BJ (cell line): ENCODE data around the gene NCOA3. TPM values are rescaled to one million over a fixed set of nuclear protein-coding genes. Genes with fewer than 3 reads are reported as not detected.

Source experiments
- CTCF ChIA-PET: fragments of 350-600 bp; formaldehyde crosslinking; extraction: SDS; loops from one replicate; lab custom pipeline; 2021; ENCODE audit warnings: antibody characterized with exemption, inconsistent platforms; lab: Yijun Ruan, JAX
- POLR2A ChIA-PET: fragments of 300-600 bp; sonication (Branson Sonifier 250); formaldehyde crosslinking; extraction: SDS; loops from one replicate; lab custom pipeline; 2021; ENCODE audit warnings: antibody characterized with exemption; lab: Charles Lee
- DNase-seq: peaks from one replicate; pipeline ENCODE4 v3.0.0-alpha.2; 2011; ENCODE audit warnings: low read depth
- H3K27me3 ChIP-seq: 2 replicates; pipeline ENCODE4 v1.6.0; 2011; ENCODE audit warnings: low read length; ENCODE audit not compliant: control insufficient read depth, insufficient read depth
- H3K36me3 ChIP-seq: 2 replicates; pipeline ENCODE4 v1.5.1; 2011; ENCODE audit warnings: low read length; ENCODE audit not compliant: control insufficient read depth, insufficient read depth
- H3K4me3 ChIP-seq: 2 replicates; pipeline ENCODE4 v1.5.1; 2011; ENCODE audit warnings: low read depth, mild to moderate bottlenecking, control low read depth, low read length
- CTCF ChIP-seq: IDR thresholded peaks from 2 replicates; pipeline ENCODE4 v1.5.1; 2011; ENCODE audit warnings: low read depth, mild to moderate bottlenecking, control low read depth, inconsistent platforms, low read length, moderate library complexity; ENCODE audit not compliant: insufficient read depth
- polyA plus RNA-seq: library from polyadenylated mRNA; depleted of rRNA; stranded (reverse); fragments of >200 nt; gene quantifications from 2 replicates; pipeline ENCODE4 v1.2.3, GENCODE V29; 2011

Gene NCOA3
- polyA plus RNA-seq, 1 experiment: 23.6 TPM

- ChIA-PET CTCF (no interaction called here), POLR2A (no interaction called here)
- Histone ChIP-seq H3K27me3 (no peaks in the 10 kb centered on the region), H3K36me3 (no peaks in the 10 kb centered on the region), H3K4me3 (no peak overlapping the region)
- no peak for DNase-seq
- TF ChIP-seq CTCF: no peak
Observed at GRCh38 chr20:47533518-47534062, 31.9 kb downstream of the NCOA3 start.

- no peaks in the 10 kb centered on the region for H3K36me3 ChIP-seq
- H3K27me3 ChIP-seq: no peaks in the 10 kb centered on the region
- H3K4me3 ChIP-seq: no peak overlapping the region
- POLR2A ChIA-PET: no interaction called here
- no peak for TF ChIP-seq CTCF
- CTCF ChIA-PET: interaction anchor here (1.2 kb wide), 1 partner anchor 69 kb away, joined by 3 read pairs; no protein-coding TSS in a partner anchor
- no peak for DNase-seq
Observed at GRCh38 chr20:47534405-47534804, 32.7 kb downstream of the NCOA3 start.

- CTCF ChIA-PET: interaction anchor here (0.6 to 1.2 kb wide), 2 partner anchors 68 to 318 kb away, joined by 3 read pairs; no protein-coding TSS in a partner anchor
- Histone ChIP-seq H3K4me3 (no peak overlapping the region), H3K36me3 (no peaks in the 10 kb centered on the region), H3K27me3 (no peaks in the 10 kb centered on the region)
- TF ChIP-seq CTCF: no peak
- POLR2A ChIA-PET: no interaction called here
- no peak for DNase-seq
Observed at GRCh38 chr20:47535088-47535487, 33.4 kb downstream of the NCOA3 start.

- no peaks in the 10 kb centered on the region for H3K27me3 ChIP-seq
- no peak for TF ChIP-seq CTCF
- no peaks in the 10 kb centered on the region for H3K36me3 ChIP-seq
- no peak overlapping the region for H3K4me3 ChIP-seq
- CTCF ChIA-PET: interaction anchor here (1.3 kb wide), 1 partner anchor 30 kb away, joined by 4 read pairs; no protein-coding TSS in a partner anchor
- POLR2A ChIA-PET: no interaction called here
- no peak for DNase-seq
Observed at GRCh38 chr20:47535994-47536393, 34.3 kb downstream of the NCOA3 start.

GRCh38 chr20:47540443-47541354 lies 39.0 kb downstream of the NCOA3 start:
- ChIA-PET CTCF (interaction anchor here (0.6 kb wide), 1 partner anchor 236 kb away, joined by 3 read pairs; no protein-coding TSS in a partner anchor), POLR2A (no interaction called here)
- no peak for TF ChIP-seq CTCF
- H3K27me3 ChIP-seq: no peaks in the 10 kb centered on the region
- no peak for DNase-seq
- H3K36me3 ChIP-seq: no peaks in the 10 kb centered on the region
- H3K4me3 ChIP-seq: no peak overlapping the region
